H4 (cell line): ENCODE data around the gene MMS19. TPM values are rescaled to one million over a fixed set of nuclear protein-coding genes. Genes with fewer than 3 reads are reported as not detected.
"Not testable (repeated sequence)": the region's sequence is repeated elsewhere in the genome, so short reads cannot be mapped to it uniquely, and the experiment has no call there.

Experiments
- DNase-seq: peaks from one replicate; pipeline ENCODE4 v3.0.0-alpha.2; 2015; ENCODE audit warnings: low spot score
- total RNA-seq: library from RNA; depleted of rRNA; stranded (reverse); fragments of >200 nt; shearing (Covaris generic); gene quantifications from 2 replicates; pipeline ENCODE4 v1.2.3, GENCODE V29; 2014

MMS19 gene
- total RNA-seq, 1 experiment from 2014 or later, result 94.0 TPM

- DNase-seq, result no peak
These were observed 31.7 kb upstream of the MMS19 start for GRCh38 chr10:97529685-97530465.

GRCh38 chr10:97528876-97529275 lies 30.7 kb upstream of the MMS19 start:
- DNase-seq, result not testable (repeated sequence)

- no peak for DNase-seq
These were observed 27.5 kb upstream of the MMS19 start for GRCh38 chr10:97525683-97526110.

GRCh38 chr10:97525086-97525485 lies 26.9 kb upstream of the MMS19 start:
- DNase-seq, result no peak

GRCh38 chr10:97522937-97523336 lies 24.7 kb upstream of the MMS19 start:
- no peak for DNase-seq

- DNase-seq, result no peak
These were observed 23.8 kb upstream of the MMS19 start for GRCh38 chr10:97522071-97522470.

- DNase-seq, result no peak
These were observed 22.9 kb upstream of the MMS19 start for GRCh38 chr10:97520978-97521761.

GRCh38 chr10:97520520-97520919 lies 22.3 kb upstream of the MMS19 start:
- no peak for DNase-seq

GRCh38 chr10:97519342-97519741 lies 21.1 kb upstream of the MMS19 start:
- DNase-seq, result no peak

GRCh38 chr10:97518301-97519043 lies 20.2 kb upstream of the MMS19 start:
- DNase-seq, result peak; percentile 21

- no peak for DNase-seq
These were observed 19.6 kb upstream of the MMS19 start for GRCh38 chr10:97517778-97518300.

- DNase-seq, result no peak
These were observed 19.0 kb upstream of the MMS19 start for GRCh38 chr10:97517096-97517750.

- DNase-seq, result no peak
These were observed 17.2 kb upstream of the MMS19 start for GRCh38 chr10:97515271-97515978.

GRCh38 chr10:97514344-97514743 lies 16.1 kb upstream of the MMS19 start:
- no peak for DNase-seq

GRCh38 chr10:97512993-97513392 lies 14.8 kb upstream of the MMS19 start:
- no peak for DNase-seq

GRCh38 chr10:97511711-97512440 lies 13.7 kb upstream of the MMS19 start:
- no peak for DNase-seq

- no peak for DNase-seq
These were observed 12.5 kb upstream of the MMS19 start for GRCh38 chr10:97510686-97511085.

GRCh38 chr10:97509120-97509680 lies 11.0 kb upstream of the MMS19 start:
- no peak for DNase-seq

- no peak for DNase-seq
These were observed 10.1 kb upstream of the MMS19 start for GRCh38 chr10:97508342-97508741.
